ENCODE data around the gene TBC1D10A.

TBC1D10A gene

DNA sequence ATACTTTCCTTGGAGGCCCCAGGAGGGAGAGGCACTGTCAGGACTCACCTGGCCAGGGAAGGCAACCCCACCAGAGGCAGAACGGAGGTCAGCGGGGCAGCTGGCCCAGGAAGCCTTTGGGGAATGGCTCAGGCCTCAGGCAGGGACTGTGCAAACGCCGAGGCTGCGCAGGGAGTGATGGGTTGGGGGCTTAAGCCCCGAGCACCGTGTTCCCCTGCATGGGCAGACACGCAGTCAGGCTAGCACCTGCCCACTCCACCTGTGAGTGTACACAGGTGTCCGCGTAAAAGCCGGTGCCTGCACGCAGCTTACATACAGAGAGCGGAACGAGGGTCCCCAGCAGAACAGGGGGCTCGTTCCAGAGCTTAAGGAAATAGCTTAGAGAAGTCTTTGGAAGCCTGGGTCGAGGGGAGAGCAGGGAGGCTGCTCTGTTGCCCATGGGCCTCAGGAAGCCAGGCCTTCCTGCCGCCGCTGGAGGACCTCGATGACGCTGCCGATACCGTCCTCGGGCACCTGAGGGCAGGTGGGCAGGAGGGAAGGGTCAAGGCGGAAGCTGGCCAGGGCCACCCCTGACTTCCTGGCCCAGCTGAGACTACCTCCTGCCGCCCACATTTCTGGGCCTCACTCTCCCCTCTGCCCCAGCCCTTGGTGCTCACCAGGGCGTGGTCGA, 41.4 kb downstream of the TBC1D10A start:
- no peak for DNase-seq

GRCh38 chr22:30284666-30285065, 42.1 kb downstream of the TBC1D10A start:
- no peak for DNase-seq

DNA sequence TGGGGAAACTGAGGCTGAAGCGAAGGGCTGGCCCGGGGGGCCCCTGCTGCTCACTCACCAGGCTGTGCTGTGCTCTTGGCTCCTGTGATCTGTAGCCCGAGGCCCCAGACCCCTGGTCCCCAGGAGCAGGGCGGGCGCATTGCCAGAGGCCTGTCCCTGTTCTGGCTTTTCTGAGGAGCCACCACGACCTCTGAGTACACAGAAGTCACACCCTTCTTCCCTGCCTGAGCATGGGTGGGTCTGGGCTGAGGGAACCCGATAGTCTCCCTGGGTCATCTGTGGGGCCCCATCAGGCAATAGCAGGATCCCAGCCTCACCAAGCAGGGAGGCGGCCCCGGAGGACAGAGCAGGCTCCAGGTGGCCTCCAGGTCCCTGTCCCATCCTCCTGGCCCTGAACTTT, 42.6 kb downstream of the TBC1D10A start:
- no peak for DNase-seq

DNA sequence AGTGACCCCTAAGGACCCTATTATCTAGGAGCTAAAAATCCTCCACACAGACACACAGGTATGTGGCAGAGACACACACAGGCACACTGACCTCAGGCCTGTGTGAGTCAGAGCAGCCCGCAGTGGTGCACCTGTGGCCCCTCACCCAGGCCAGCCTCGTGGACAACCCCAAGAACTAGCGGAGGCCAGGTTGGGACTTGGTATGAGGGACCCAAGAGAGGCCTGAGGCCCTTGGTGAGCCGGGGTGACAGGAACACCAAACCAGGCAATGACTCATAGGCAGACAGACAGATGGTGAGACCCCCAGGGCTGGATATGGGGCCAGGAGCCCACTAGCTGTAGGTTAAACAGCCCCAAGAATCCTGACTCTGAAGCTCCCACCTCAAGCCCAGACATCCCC, 43.4 kb downstream of the TBC1D10A start:
- DNase-seq: no peak

DNA sequence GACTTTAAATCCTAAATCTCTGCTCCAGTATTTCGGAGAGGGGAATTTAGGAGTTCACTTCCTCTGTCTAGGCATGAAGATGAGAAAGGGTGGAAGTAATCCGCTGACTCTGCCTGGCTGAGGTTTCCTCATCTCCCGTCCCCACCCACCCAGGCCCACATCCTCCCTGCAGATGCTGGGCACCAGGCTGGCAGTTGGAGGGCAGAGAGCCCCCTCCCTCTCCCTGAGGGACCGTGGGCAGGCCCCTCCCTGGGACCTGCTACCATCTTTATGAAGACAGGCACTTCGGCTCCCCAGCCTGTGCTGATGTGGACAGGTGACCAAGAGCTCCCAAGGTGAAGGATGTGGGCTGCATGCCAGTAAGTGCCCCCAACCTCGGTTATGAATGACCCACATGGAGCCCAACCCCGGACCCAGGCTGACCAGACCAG, 44.1 kb downstream of the TBC1D10A start:
- no peak for DNase-seq

DNA sequence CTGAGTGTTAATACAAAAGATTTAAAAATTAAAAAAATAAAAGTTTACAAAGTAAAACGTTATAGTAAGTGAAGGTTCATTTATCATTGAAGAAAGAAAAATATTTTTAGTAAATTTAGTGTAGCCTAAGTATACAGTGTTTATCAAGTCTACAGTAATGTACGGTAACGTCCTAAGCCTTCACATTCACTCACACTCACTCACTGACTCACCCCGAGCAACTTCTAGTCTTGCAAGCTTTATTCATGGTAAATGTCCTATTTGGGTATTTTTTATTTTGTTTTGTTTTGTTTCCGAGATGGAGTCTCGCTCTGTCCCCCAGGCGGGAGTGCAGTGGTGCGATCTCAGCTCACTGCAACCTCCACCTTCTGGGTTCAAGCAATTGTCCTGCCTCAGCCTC, 46.2 kb downstream of the TBC1D10A start:
- no peak for DNase-seq

DNA sequence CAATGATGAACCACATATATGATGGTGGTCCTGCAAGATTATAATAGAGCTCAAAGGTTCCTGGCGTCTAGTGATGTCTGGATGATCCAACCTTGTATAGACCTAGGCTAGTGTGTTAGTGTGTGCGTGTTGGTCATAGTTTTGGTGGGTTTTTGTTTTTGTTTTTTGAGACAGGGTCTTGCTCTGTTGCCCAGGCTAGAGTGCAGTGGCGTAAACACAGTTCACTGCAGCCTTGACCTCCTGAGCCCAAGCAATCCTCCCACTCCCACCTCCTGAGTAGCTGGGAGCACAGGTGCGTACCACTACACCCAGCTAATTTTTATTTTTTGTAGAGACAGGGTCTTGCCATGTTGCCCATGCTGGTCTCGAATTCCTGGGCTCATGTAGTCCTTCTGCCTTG, 46.8 kb downstream of the TBC1D10A start:
- DNase-seq: no peak

GRCh38 chr22:30279046-30279788, 47.5 kb downstream of the TBC1D10A start:
- DNase-seq: peak; percentile 23

- DNase-seq: no peak
Observed at GRCh38 chr22:30277547-30278344, 49.0 kb downstream of the TBC1D10A start.

GRCh38 chr22:30276039-30276438, 50.7 kb downstream of the TBC1D10A start:
- no peak for DNase-seq

GRCh38 chr22:30275625-30276024, 51.1 kb downstream of the TBC1D10A start:
- peak; percentile 31 for DNase-seq

DNA sequence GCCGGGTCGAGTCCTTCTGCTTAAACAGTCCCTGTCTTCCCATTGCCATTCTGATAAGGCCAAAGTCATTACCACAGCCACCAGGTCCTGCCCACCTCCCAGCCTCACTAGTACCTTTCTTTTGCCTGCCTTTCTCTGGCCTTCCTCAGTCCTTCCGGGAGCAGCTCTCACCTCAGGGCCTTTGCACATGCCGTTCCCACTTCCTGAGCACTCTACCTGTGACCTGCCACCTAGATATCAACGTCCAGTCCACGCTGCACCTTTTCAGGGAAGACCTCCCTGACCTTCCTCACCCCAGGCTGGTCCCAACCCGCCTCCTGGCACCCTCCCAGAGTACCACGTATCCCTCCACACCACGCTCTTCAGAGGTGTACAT, 52.3 kb downstream of the TBC1D10A start:
- DNase-seq: no peak

GRCh38 chr22:30273711-30274436, 52.9 kb downstream of the TBC1D10A start:
- DNase-seq: no peak

DNA sequence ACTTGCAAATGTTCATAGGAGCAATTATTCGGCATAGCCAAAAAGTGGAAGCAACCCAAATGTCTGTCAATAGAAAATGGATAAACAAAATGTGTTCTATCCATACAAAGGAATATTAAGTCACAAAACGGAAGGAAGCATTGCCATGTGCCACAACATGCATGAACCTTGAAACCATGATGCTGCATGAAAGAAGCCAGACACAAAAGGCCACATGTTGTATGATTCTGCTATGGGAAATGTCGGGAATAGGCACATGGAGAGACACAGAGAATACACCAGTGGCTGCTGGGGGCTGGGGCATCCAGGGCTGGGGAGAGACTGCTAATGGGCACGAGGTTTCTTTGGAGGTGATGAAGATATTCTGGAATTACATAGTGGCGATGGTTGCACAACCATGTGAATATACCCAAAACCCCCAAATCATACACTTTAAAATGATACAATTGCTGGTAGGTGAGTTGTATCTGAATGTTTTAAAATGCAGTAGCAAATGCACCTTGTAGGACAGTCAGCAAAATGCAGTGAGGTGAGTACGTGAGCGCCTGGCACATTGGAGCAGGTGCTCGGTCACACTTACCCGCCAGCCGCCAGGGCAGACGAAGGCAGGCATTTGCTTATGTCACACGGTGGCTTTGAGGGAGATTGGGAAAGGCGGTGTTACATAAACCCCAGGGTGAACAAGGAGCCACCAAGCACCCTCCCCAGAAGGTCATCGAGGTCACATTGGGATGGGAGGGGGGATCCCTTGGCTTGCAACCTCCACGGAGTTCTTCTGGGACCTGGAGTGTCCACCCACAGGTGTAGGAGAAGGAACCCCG, 53.8 kb downstream of the TBC1D10A start:
- no peak for DNase-seq

DNA sequence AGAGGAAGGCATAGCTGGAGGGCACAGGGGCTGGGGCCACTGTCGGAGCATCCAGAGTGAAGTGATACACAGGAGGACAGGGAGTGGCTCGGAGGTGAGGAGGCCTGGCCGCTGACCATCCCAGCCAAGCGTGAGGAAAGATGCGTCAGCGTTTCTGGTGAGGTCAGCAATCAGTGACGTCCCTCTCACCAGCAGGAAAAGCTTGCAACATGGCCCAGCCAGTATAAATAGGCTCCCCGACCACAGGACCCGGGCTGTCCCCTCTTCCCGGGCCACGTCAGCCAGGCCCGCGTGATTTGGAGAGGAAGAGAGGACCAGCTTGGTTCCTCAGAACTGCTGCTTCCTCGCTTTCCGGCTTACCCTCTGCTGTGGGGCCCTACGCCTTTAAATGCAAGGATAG, 55.9 kb downstream of the TBC1D10A start:
- no peak for DNase-seq

GRCh38 chr22:30268331-30268730, 58.4 kb downstream of the TBC1D10A start:
- DNase-seq: no peak

DNA sequence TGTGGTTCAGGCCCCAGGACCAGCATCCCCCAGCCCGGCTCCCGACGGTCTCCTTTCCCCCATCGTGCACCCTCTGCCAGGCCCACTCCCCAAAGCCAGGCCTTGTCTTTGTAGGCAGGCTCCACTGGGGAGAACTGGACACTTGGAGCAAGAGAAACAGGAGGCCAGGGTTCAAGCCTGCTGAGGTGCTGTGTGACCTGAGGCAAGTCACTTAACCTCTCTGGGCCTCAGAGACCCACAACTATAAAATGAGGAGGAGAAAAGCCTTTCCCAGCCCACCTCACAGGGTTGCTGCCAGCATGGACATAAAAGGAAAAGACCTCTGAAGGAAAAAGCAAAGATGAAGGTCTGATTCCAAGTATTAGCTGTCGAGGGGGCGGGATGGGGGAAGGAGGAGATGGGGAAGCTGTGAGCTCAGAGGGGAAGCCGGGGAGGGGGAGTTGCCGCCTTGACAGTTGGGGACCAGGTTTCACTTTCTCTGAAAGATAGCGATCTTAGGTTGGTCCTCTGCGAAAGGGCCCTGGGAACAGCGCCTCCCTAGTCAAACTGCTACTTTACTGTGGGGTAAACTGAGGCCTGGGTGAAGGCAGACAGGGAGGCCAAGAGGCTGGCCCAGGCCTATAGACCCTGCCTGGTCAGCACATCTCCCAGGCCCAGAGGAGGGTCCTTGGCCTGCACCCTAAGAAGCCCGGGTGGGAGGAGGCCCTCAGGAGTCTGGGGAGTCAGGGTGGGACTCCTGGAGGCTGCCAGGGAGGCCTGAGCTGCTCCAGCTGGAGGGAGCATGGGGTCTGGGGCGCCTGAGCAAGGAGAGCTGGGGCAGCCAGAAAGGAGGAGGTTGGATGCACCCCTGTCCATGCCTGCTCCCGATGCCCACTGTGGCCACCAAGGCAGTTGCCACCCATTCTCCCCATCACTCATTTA, 59.1 kb downstream of the TBC1D10A start:
- peak; percentile 86 for DNase-seq

GRCh38 chr22:30266445-30267381, 60.0 kb downstream of the TBC1D10A start, which contains the start of gene OSM:
TSS of gene OSM (minus strand) at chr22:30266851. CDS start at chr22:30266799, 52 bp downstream.
- DNase-seq: peak; percentile 95

DNA sequence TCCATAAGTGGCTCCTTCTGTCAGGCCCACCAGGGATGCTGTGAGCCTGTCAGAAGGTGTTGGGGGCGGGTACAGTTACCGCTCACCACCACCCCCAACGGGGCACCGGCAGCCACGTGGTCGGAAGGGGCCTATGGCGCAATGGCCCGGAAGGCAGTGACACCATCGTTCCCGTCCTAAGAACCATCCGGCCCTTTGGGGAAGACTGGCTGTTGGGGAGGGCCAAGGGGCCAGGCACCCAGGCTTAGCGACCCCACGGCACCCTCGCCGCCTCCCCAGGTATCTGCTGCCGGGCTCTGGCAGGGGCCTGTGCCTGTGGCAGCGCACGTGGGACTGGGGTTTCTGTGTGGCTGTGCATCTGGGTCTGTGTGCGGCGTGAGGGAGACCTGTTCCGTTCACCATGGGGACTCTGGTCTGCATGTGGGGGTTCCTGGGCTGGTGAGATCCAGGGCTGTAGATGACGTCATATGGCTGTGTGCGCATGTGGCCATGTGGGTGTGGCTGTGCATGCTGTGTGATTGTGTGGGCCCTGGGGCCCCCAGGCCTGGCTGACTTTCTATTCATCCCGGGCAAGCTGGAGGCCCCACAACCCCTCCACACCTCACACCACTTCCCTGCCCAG, 60.8 kb downstream of the TBC1D10A start:
- DNase-seq: peak; percentile 93

All from activated CD4-positive, alpha-beta T cell treated with anti-CD3 and anti-CD28 coated beads, Interleukin-2, Interleukin-6, amounts not matched to agents 100 ng/mL and 50 ng/mL, durations not matched to agents 16 hours and 8 hours (primary cell).